H1 (cell line): ENCODE data around the gene FRAT2. TPM values are rescaled to one million over a fixed set of nuclear protein-coding genes. Genes with fewer than 3 reads are reported as not detected.

Source experiments
- YY1 ChIP-seq: IDR thresholded peaks from 2 replicates; pipeline ENCODE4 v1.6.1; 2011; ENCODE audit warnings: low read depth, mild to moderate bottlenecking, low read length
- polyA plus RNA-seq, 7 experiments: library from polyadenylated mRNA; depleted of rRNA in 3 of 7; stranded (reverse) in 5 of 7; unstranded in 2 of 7; fragments of >200 nt in 5 of 7; fragments of 200-250 nt in 2 of 7; gene quantifications; 1 replicate in 5 of 7; 2 replicates in 1 of 7; 4 replicates in 1 of 7; pipeline versions ENCODE4 v1.2.1 to v1.2.3, GENCODE V29; 2011 to 2013; ENCODE audit warnings: missing spikeins in 2 of 7, mixed read lengths in 2 of 7
- total RNA-seq: library from RNA; stranded (reverse); fragmentation: NEBNext Ultra II Directional; extraction: Animal tissue kit (Norgen Biotek cat#: 25700); gene quantifications from 2 replicates; pipeline ENCODE4 v1.2.1, GENCODE V29; 2021

Gene FRAT2
- total and polyA plus RNA-seq, 2 of the 8 experiments (the other 6 are each of a cell fraction or from before 2014, with no cell fraction given), result 47.4 to 83.0 TPM

DNA sequence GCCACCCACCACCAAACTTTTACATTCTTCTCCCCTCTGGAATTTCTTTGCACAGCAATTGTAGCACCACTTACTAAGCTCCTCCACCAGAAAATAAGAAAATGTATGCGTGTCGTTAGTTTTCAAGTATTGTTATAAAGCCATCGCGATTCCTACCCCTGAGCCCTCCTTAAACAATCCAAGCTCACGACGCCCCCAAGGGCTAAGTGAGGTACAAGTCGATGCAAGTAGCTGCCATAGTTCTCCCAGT is 1.3 kb downstream of the FRAT2 start (continued):
- 0 out of 2 replicates have a peak, but pooled peaks have one; percentile 59 for TF ChIP-seq YY1
